IMR-90 (cell line): Measurements from ENCODE around the gene NKX6-2.

ENCODE experiments used
- CTCF ChIP-seq: conservative IDR thresholded peaks from 2 replicates; pipeline ENCODE4 v1.5.1; 2012; ENCODE audit warnings: mild to moderate bottlenecking, low read depth, low read length, improper control_type of control experiment
- MAFK ChIP-seq: IDR thresholded peaks from 2 replicates; pipeline ENCODE4 v1.6.1; 2012; ENCODE audit warnings: low read depth, low read length, improper control_type of control experiment
- POLR2A ChIP-seq: IDR thresholded peaks from 2 replicates; pipeline ENCODE4 v1.6.1; 2012; ENCODE audit warnings: mild to moderate bottlenecking, low read depth, low read length

- TF ChIP-seq CTCF (no peak), POLR2A (no peak), MAFK (no peak)
Observed at GRCh38 chr10:132787495-132788179, 1.7 kb upstream of the NKX6-2 start.
